Liver (tissue), 9 donors: ENCODE measurements around the gene PPP2R2C. TPM values are rescaled to one million over a fixed set of nuclear protein-coding genes. Genes with fewer than 3 reads are reported as not detected.

Experiments
- DNase-seq: peaks from one replicate; pipeline ENCODE4 v3.0.0-alpha.2; 2017; ENCODE audit warnings: low spot score
- H3K27ac ChIP-seq, 2 donors: one replicate each; pipeline ENCODE4 v1.7.0; 2013; ENCODE audit warnings: inconsistent platforms in 2 of 2, low read length in 2 of 2, control low read depth in 1 of 2, low read depth in 1 of 2, mild to moderate bottlenecking in 1 of 2
- H3K27me3 ChIP-seq, 4 donors: one replicate each; pipeline versions ENCODE4 v1.6.1 to v1.7.0; 2013; ENCODE audit warnings: low read length in 3 of 4, inconsistent platforms in 1 of 4, mild to moderate bottlenecking in 1 of 4, moderate library complexity in 1 of 4; ENCODE audit not compliant: control insufficient read depth in 4 of 4, insufficient read depth in 4 of 4
- H3K36me3 ChIP-seq, 4 donors: one replicate each; pipeline versions ENCODE4 v1.6.1 to v1.7.0; 2013; ENCODE audit warnings: low read length in 3 of 4, mild to moderate bottlenecking in 3 of 4, low read depth in 1 of 4, moderate library complexity in 1 of 4; ENCODE audit not compliant: control insufficient read depth in 4 of 4, insufficient read depth in 3 of 4
- H3K4me1 ChIP-seq, 4 donors: one replicate each; pipeline versions ENCODE4 v1.6.1 to v1.7.0; 2013; ENCODE audit warnings: low read length in 3 of 4, mild to moderate bottlenecking in 3 of 4, moderate library complexity in 1 of 4; ENCODE audit not compliant: control insufficient read depth in 4 of 4, insufficient read depth in 4 of 4
- H3K4me3 ChIP-seq, 3 donors: one replicate each; pipeline versions ENCODE4 v1.6.1 to v1.7.0; 2013; ENCODE audit warnings: low read length in 3 of 3, control low read depth in 1 of 3, low read depth in 1 of 3, mild to moderate bottlenecking in 1 of 3
- H3K9ac ChIP-seq, 2 donors: one replicate each; pipeline ENCODE4 v1.7.0; 2013; ENCODE audit warnings: low read length in 2 of 2, mild to moderate bottlenecking in 2 of 2, moderate library complexity in 2 of 2, control low read depth in 1 of 2, low read depth in 1 of 2
- H3K9me3 ChIP-seq, 4 donors: one replicate each; pipeline versions ENCODE4 v1.6.1 to v1.7.0; 2013; ENCODE audit warnings: low read length in 3 of 4; ENCODE audit not compliant: control insufficient read depth in 4 of 4
- ATF3 ChIP-seq: IDR thresholded peaks from 2 replicates; pipeline ENCODE4 v1.6.1; 2016; ENCODE audit warnings: antibody characterized with exemption
- CTCF ChIP-seq: fragments of 150-350 bp; IDR thresholded peaks from 2 replicates; pipeline ENCODE4 v1.5.1; 2017; ENCODE audit warnings: improper control_type of control experiment, low read depth, low read length; ENCODE audit not compliant: missing input control
- EGR1 ChIP-seq, 2 donors: IDR thresholded peaks; 2 replicates each; pipeline ENCODE4 v1.6.1; 2016 to 2018; ENCODE audit warnings: antibody characterized with exemption in 2 of 2, low read depth in 2 of 2
- FOXA1 ChIP-seq: IDR thresholded peaks from 2 replicates; pipeline ENCODE4 v1.6.1; 2016; ENCODE audit warnings: antibody characterized with exemption
- FOXA2 ChIP-seq: IDR thresholded peaks from 2 replicates; pipeline ENCODE4 v1.6.1; 2016; ENCODE audit warnings: antibody characterized with exemption
- HNF4A ChIP-seq, 2 donors: conservative IDR thresholded peaks; 2 replicates each; pipeline ENCODE4 v1.6.1; 2016; ENCODE audit warnings: antibody characterized with exemption in 2 of 2, mild to moderate bottlenecking in 2 of 2
- HNF4G ChIP-seq: IDR thresholded peaks from 2 replicates; pipeline ENCODE4 v1.6.1; 2016; ENCODE audit warnings: antibody characterized with exemption
- JUND ChIP-seq, 2 donors: IDR thresholded peaks; 2 replicates each; pipeline ENCODE4 v1.6.1; 2016; ENCODE audit warnings: antibody characterized with exemption in 2 of 2
- MAX ChIP-seq: IDR thresholded peaks from 2 replicates; pipeline ENCODE4 v1.6.1; 2016; ENCODE audit warnings: antibody characterized with exemption
- NR2F2 ChIP-seq: IDR thresholded peaks from 2 replicates; pipeline ENCODE4 v1.6.1; 2016; ENCODE audit warnings: antibody characterized with exemption
- RAD21 ChIP-seq, 2 donors: IDR thresholded peaks; 2 replicates each; pipeline ENCODE4 v1.6.1; 2016; ENCODE audit warnings: antibody characterized with exemption in 2 of 2, mild to moderate bottlenecking in 2 of 2
- REST ChIP-seq: IDR thresholded peaks from 2 replicates; pipeline ENCODE4 v1.6.1; 2016; ENCODE audit warnings: antibody characterized with exemption, mild to moderate bottlenecking
- RXRA ChIP-seq, 2 donors: IDR thresholded peaks; 2 replicates each; pipeline ENCODE4 v1.6.1; 2017 to 2018; ENCODE audit warnings: antibody characterized with exemption in 2 of 2, mild to moderate bottlenecking in 1 of 2
- SP1 ChIP-seq: IDR thresholded peaks from 2 replicates; pipeline ENCODE4 v1.6.1; 2018; ENCODE audit warnings: antibody characterized with exemption, mild to moderate bottlenecking
- TAF1 ChIP-seq: conservative IDR thresholded peaks from 2 replicates; pipeline ENCODE4 v1.6.1; 2016; ENCODE audit warnings: antibody characterized with exemption, mild to moderate bottlenecking
- YY1 ChIP-seq: IDR thresholded peaks from 2 replicates; pipeline ENCODE4 v1.6.1; 2016; ENCODE audit warnings: antibody characterized with exemption, mild to moderate bottlenecking
- WGBS: extraction: QIAGEN DNeasy Blood & Tissue Kit; methylation state at CpG from one replicate; pipeline ENCODE4 v1.1.7; 2013; 5-methylcytosine and 5-hydroxymethylcytosine counted together
- polyA plus RNA-seq, 2 donors: library from polyadenylated mRNA; stranded (reverse) in 1 of 2; unstranded in 1 of 2; fragments of 200-250 nt in 1 of 2; fragments of >200 nt in 1 of 2; fragmentation: Nextera tagmentation in 1 of 2; extraction: Ambion mirVana in 1 of 2; gene quantifications; one replicate each; pipeline versions ENCODE4 v1.2.1 to v1.2.3, GENCODE V29; 2013 to 2015
- total RNA-seq, 2 donors: library from RNA; depleted of rRNA; stranded (reverse); fragments of >200 nt; gene quantifications; one replicate each; pipeline ENCODE4 v1.2.3, GENCODE V29; 2014
- donor health status: healthy.
- donor health status: healthy.
- donor health status: healthy.
- donor health status: healthy.
- donor health status: healthy.

PPP2R2C gene
- total and polyA plus RNA-seq, 4 donors: under 0.01 to 0.01 TPM; not detected in 2

GRCh38 chr4:6460876-6461275, 11.5 kb downstream of the PPP2R2C start:
- no peak overlapping the region for H3K27ac ChIP-seq
- no peaks in the 10 kb centered on the region for H3K4me1 ChIP-seq
- peaks cover 0 to 3% (median 0%) of the 10 kb centered on the region in 4 donors for H3K27me3 ChIP-seq
- no peak for TF ChIP-seq YY1
- no peak for TF ChIP-seq ATF3
- TF ChIP-seq SP1: no peak
- no peak for TF ChIP-seq JUND (IDR thresholded peaks at IDR 0.05)
- TF ChIP-seq RXRA (IDR thresholded peaks at IDR 0.05): no peak
- TF ChIP-seq FOXA2: no peak
- TF ChIP-seq EGR1 (IDR thresholded peaks at IDR 0.05; ENCODE audit: low read depth in 2 of 2): no peak
- TF ChIP-seq NR2F2: no peak
- no peak for TF ChIP-seq REST
- no peak for TF ChIP-seq HNF4A (conservative IDR thresholded peaks at IDR 0.05)
- no peak for TF ChIP-seq TAF1
- no peak for TF ChIP-seq HNF4G
- TF ChIP-seq CTCF: no peak
- no peak for TF ChIP-seq MAX
- TF ChIP-seq FOXA1: no peak
- no peak for TF ChIP-seq RAD21 (IDR thresholded peaks at IDR 0.05)
- no peak overlapping the region for H3K9ac ChIP-seq
- WGBS: 41% methylated on average over 9 of the region's 9 CpGs
- H3K4me3 ChIP-seq: no peak overlapping the region
- H3K36me3 ChIP-seq: no peaks in the 10 kb centered on the region
- no peak for DNase-seq
- peaks cover 4 to 11% (median 9%) of the 10 kb centered on the region in 4 donors for H3K9me3 ChIP-seq

- WGBS: 78% methylated on average over 2 of the region's 2 CpGs
- DNase-seq: no peak
Measured at GRCh38 chr4:6458528-6458927, 13.9 kb downstream of the PPP2R2C start.

More at GRCh38 chr4:6458528-6458927, 13.9 kb downstream of the PPP2R2C start:
- Histone ChIP-seq H3K9me3 (peaks cover 4 to 11% (median 9%) of the 10 kb centered on the region in 4 donors), H3K27me3 (peaks cover 0 to 10% (median 0%) of the 10 kb centered on the region in 4 donors), H3K4me3 (no peak overlapping the region), H3K4me1 (no peaks in the 10 kb centered on the region), H3K9ac (no peak overlapping the region), H3K36me3 (no peaks in the 10 kb centered on the region), H3K27ac (no peak overlapping the region)
- TF ChIP-seq HNF4G: no peak
- TF ChIP-seq RXRA (IDR thresholded peaks at IDR 0.05): no peak
- TF ChIP-seq FOXA1: no peak
- no peak for TF ChIP-seq FOXA2
- no peak for TF ChIP-seq TAF1
